OCI-LY1 (cell line): Measurements from ENCODE around the gene FRAS1.

Source experiments
- H2AFZ ChIP-seq: fragments of 200-600 bp; sonication (generic), shearing (Covaris generic); 2 replicates; pipeline ENCODE4 v1.6.0; 2014; ENCODE audit warnings: antibody characterized with exemption, mild to moderate bottlenecking, low read length
- H3F3A ChIP-seq: fragments of 200-600 bp; sonication (generic), shearing (Covaris generic); 2 replicates; pipeline ENCODE4 v1.6.0; 2014; ENCODE audit warnings: mild to moderate bottlenecking, antibody characterized with exemption, low read length, moderate library complexity; ENCODE audit not compliant: insufficient read depth
- H3K27ac ChIP-seq: fragments of 200-600 bp; sonication (generic); 2 replicates; pipeline ENCODE4 v1.5.1; 2014; ENCODE audit warnings: low read length, mixed run types, mild to moderate bottlenecking, low read depth; ENCODE audit not compliant: poor library complexity, severe bottlenecking
- H3K27me3 ChIP-seq: fragments of 200-600 bp; sonication (generic); 2 replicates; pipeline ENCODE4 v1.6.0; 2014; ENCODE audit warnings: antibody characterized with exemption, mild to moderate bottlenecking, low read length, moderate library complexity; ENCODE audit not compliant: insufficient read depth
- H3K36me3 ChIP-seq: fragments of 200-600 bp; sonication (generic); 2 replicates; pipeline ENCODE4 v1.6.1; 2014; ENCODE audit warnings: mild to moderate bottlenecking, antibody characterized with exemption, low read length, moderate library complexity, mixed read lengths; ENCODE audit not compliant: insufficient read depth
- H3K4me1 ChIP-seq: fragments of 200-600 bp; sonication (generic); 2 replicates; pipeline ENCODE4 v1.5.1; 2014; ENCODE audit warnings: mild to moderate bottlenecking, low read length, moderate library complexity; ENCODE audit not compliant: insufficient read depth, severe bottlenecking
- H3K4me2 ChIP-seq: fragments of 200-600 bp; sonication (generic), shearing (Covaris generic); 2 replicates; pipeline ENCODE4 v1.6.1; 2014; ENCODE audit warnings: low read length
- H3K4me3 ChIP-seq: fragments of 200-600 bp; sonication (generic); 2 replicates; pipeline ENCODE4 v1.5.1; 2014; ENCODE audit warnings: low read length, low read depth, mild to moderate bottlenecking, mixed read lengths; ENCODE audit not compliant: poor library complexity, severe bottlenecking
- H3K79me2 ChIP-seq: fragments of 200-600 bp; shearing (Covaris generic); 2 replicates; pipeline ENCODE4 v1.6.1; 2016; ENCODE audit warnings: mixed run types, low read length, mixed read lengths; ENCODE audit not compliant: insufficient read depth
- H3K9ac ChIP-seq: fragments of 200-600 bp; sonication (generic), shearing (Covaris generic); 2 replicates; pipeline ENCODE4 v1.6.1; 2014; ENCODE audit warnings: mild to moderate bottlenecking, low read length, mixed read lengths
- H3K9me2 ChIP-seq: fragments of 200-600 bp; sonication (generic), shearing (Covaris generic); 2 replicates; pipeline ENCODE4 v1.6.1; 2014; ENCODE audit warnings: low read depth, mild to moderate bottlenecking, low read length, mixed read lengths
- H3K9me3 ChIP-seq: fragments of 200-600 bp; shearing (Covaris generic); 2 replicates; pipeline ENCODE4 v1.6.1; 2014; ENCODE audit warnings: low read length, mixed read lengths
- H4K20me1 ChIP-seq: fragments of 200-600 bp; sonication (generic), shearing (Covaris generic); 2 replicates; pipeline ENCODE4 v1.6.0; 2016; ENCODE audit warnings: mild to moderate bottlenecking, low read length; ENCODE audit not compliant: insufficient read depth
- EZH2 ChIP-seq: fragments of 200-600 bp; sonication (generic), shearing (Covaris generic); IDR thresholded peaks from 2 replicates; pipeline ENCODE4 v1.8.0; 2017; ENCODE audit warnings: borderline replicate concordance, mixed run types, mild to moderate bottlenecking, antibody characterized with exemption, low read length, moderate library complexity, mixed read lengths
- TF ChIP-seq, protein P1 (sequence below): fragments of 200-600 bp; sonication (generic), shearing (Covaris generic); IDR thresholded peaks from 2 replicates; pipeline ENCODE4 v1.5.1; 2017; ENCODE audit warnings: mild to moderate bottlenecking, antibody characterized with exemption, low read length, moderate library complexity, mixed read lengths

FRAS1 gene

DNA sequence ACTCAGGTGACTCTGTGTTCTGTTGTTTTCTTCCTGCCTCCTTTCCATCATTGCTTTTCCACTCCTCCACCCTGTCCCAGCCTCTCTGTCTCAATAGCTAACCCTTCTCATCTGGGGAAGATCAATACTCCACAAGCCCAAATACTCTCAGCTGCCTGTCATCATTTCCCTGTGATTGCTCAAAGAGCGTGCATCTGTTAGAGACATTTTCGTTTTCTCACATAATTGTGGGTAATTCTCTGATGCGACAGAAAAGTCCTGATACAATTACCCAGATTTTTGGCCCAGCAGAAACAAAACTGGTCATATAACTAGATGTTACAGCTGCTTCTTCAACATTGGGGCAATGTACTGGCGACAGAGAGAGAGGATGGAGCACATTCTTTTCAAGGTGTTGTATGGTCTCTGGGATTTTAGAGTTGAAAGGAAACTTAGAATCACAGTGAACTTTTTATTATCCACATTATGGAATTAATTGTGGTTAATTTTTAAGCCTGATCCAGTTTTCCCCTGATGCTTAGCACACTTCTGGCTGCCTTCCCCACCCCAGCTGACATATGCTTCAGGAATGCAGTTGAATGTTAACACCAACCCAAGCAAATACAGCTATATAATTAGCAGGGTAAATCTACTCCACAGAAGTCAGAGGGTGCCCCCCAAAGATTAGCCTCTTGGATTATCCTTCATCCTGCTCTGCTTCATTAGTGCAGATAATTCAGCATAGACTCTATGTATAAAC is 323.0 kb downstream of the FRAS1 start:
- no peak for TF ChIP-seq EZH2
- TF ChIP-seq, protein P1, sequence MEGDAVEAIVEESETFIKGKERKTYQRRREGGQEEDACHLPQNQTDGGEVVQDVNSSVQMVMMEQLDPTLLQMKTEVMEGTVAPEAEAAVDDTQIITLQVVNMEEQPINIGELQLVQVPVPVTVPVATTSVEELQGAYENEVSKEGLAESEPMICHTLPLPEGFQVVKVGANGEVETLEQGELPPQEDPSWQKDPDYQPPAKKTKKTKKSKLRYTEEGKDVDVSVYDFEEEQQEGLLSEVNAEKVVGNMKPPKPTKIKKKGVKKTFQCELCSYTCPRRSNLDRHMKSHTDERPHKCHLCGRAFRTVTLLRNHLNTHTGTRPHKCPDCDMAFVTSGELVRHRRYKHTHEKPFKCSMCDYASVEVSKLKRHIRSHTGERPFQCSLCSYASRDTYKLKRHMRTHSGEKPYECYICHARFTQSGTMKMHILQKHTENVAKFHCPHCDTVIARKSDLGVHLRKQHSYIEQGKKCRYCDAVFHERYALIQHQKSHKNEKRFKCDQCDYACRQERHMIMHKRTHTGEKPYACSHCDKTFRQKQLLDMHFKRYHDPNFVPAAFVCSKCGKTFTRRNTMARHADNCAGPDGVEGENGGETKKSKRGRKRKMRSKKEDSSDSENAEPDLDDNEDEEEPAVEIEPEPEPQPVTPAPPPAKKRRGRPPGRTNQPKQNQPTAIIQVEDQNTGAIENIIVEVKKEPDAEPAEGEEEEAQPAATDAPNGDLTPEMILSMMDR, result no peak
- Histone ChIP-seq H3K4me1 (no peaks in the 10 kb centered on the region), H2AFZ (no peak overlapping the region), H3K36me3 (no peaks in the 10 kb centered on the region), H3K9me3 (no peaks in the 10 kb centered on the region), H3K9me2 (no peaks in the 10 kb centered on the region), H3K4me2 (no peak overlapping the region), H3K27me3 (no peaks in the 10 kb centered on the region), H3K9ac (no peak overlapping the region), H3K79me2 (no peaks in the 10 kb centered on the region), H3K27ac (no peak overlapping the region), H3F3A (no peaks in the 10 kb centered on the region), H4K20me1 (no peaks in the 10 kb centered on the region), H3K4me3 (no peak overlapping the region)

DNA sequence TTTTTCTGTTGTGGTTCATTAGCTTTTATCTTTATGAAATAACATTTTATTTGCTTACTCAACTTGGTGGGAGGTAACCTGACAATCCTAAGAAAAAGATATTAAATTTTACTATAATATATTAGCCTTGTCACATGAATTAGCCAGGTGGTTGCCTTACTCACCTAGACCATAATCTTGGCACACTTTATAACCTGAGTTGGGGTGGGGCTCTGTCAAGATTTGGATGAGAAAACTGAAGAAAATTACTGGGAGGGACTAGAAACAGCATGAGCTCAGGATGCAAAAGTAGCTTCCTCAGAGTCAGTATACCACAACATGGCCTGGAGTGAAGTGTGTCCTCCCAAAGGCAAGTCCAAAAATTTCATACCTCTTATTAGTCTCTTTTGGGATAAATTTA is 329.6 kb downstream of the FRAS1 start:
- no peak overlapping the region for H3K4me3 ChIP-seq
- no peaks in the 10 kb centered on the region for H3K79me2 ChIP-seq
- H3K9ac ChIP-seq, result no peak overlapping the region
- H2AFZ ChIP-seq, result no peak overlapping the region
- H3K9me3 ChIP-seq, result no peaks in the 10 kb centered on the region
- no peaks in the 10 kb centered on the region for H3K9me2 ChIP-seq
- no peaks in the 10 kb centered on the region for H3K36me3 ChIP-seq
- H3F3A ChIP-seq, result no peaks in the 10 kb centered on the region
- TF ChIP-seq EZH2, result no peak
- TF ChIP-seq, protein P1, result no peak
- no peaks in the 10 kb centered on the region for H3K4me1 ChIP-seq
- no peaks in the 10 kb centered on the region for H4K20me1 ChIP-seq
- no peak overlapping the region for H3K27ac ChIP-seq
- no peak overlapping the region for H3K4me2 ChIP-seq
- no peaks in the 10 kb centered on the region for H3K27me3 ChIP-seq

DNA sequence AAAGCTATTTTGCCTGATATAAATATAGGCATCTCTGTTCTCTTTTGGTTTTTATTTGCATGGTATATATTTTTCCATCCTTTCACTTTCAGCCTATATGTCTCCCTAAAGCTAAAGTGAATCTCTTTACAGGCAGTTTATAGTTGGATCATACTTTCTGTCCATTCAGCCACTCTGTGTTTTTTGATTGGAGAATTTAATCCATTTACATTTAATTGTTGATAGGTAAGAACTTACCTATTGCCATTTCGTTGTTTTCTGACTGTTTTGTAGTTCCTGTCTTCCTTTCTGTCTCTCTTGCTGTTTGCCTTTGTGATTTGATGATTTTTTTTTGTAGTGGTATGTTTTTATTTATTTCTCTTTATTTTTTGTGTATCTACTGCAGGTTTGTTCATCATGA is 338.5 kb downstream of the FRAS1 start:
- no peaks in the 10 kb centered on the region for H3K4me1 ChIP-seq

More for the DNA sequence above, 338.5 kb downstream of the FRAS1 start:
- Histone ChIP-seq H3K9me3 (no peaks in the 10 kb centered on the region), H3K4me3 (no peak overlapping the region), H3K4me2 (no peak overlapping the region), H3K9me2 (no peaks in the 10 kb centered on the region), H3K36me3 (no peaks in the 10 kb centered on the region), H2AFZ (no peak overlapping the region), H4K20me1 (no peaks in the 10 kb centered on the region), H3K27ac (no peak overlapping the region), H3K9ac (no peak overlapping the region), H3K79me2 (no peaks in the 10 kb centered on the region), H3F3A (no peaks in the 10 kb centered on the region), H3K27me3 (no peaks in the 10 kb centered on the region)
- TF ChIP-seq, protein P1, result no peak
- TF ChIP-seq EZH2, result no peak
